ENCODE measurements around the gene ARSA. TPM values are rescaled to one million over a fixed set of nuclear protein-coding genes. Genes with fewer than 3 reads are reported as not detected.

The ARSA gene
- total RNA-seq, 4 donors from 2014 or later: 8.8 to 17.8 (median 10.2) TPM

GRCh38 chr22:50601669-50602337 lies 26.1 kb downstream of the ARSA start:
- intact Hi-C loops (cut with DNase I; ENCODE audit: low total_unique reads) (no loop called here), in situ Hi-C loops (cut with MboI; ENCODE audit: low sequenced_read_pairs in 4 of 4) (no loop called here)
- H3K36me3 ChIP-seq: no peaks in the 10 kb centered on the region
- peaks cover 25 to 60% (median 45%) of the 10 kb centered on the region in 3 donors for H3K27me3 ChIP-seq
- no peak for DNase-seq
- no peak overlapping the region for H3K4me3 ChIP-seq
- no peak overlapping the region for H3K27ac ChIP-seq
- no peaks in the 10 kb centered on the region for H3K9me3 ChIP-seq
- TF ChIP-seq CTCF (IDR thresholded peaks at IDR 0.05 in 4 of 5, conservative IDR thresholded peaks at IDR 0.05 in 1 of 5): no peak
- no peak for TF ChIP-seq POLR2A (IDR thresholded peaks at IDR 0.05)
- no peaks in the 10 kb centered on the region for H3K4me1 ChIP-seq
- no peak for ATAC-seq

- peaks cover 25 to 60% (median 45%) of the 10 kb centered on the region in 3 donors for H3K27me3 ChIP-seq
- in situ Hi-C loops (cut with MboI; ENCODE audit: low sequenced_read_pairs in 4 of 4) (no loop called here), intact Hi-C loops (cut with DNase I; ENCODE audit: low total_unique reads) (no loop called here)
- DNase-seq (no peak), ATAC-seq (no peak)
- H3K4me3 ChIP-seq: peak overlapping the region in 3 of 4 donors; percentile 28 to 35 (median 30)
- no peaks in the 10 kb centered on the region for H3K4me1 ChIP-seq
- no peak overlapping the region for H3K27ac ChIP-seq
- no peak for TF ChIP-seq POLR2A (IDR thresholded peaks at IDR 0.05)
- TF ChIP-seq CTCF (IDR thresholded peaks at IDR 0.05 in 4 of 5, conservative IDR thresholded peaks at IDR 0.05 in 1 of 5): no peak
- H3K36me3 ChIP-seq: no peaks in the 10 kb centered on the region
- no peaks in the 10 kb centered on the region for H3K9me3 ChIP-seq
Observed at GRCh38 chr22:50600967-50601668, 26.8 kb downstream of the ARSA start.

- no peak within 1 kb of the TSS for H3K27ac ChIP-seq
- ATAC-seq (no peak), DNase-seq (no peak)
- peaks cover 25 to 55% (median 45%) of the 10 kb centered on the region in 3 donors for H3K27me3 ChIP-seq
- in situ Hi-C loops (cut with MboI; ENCODE audit: low sequenced_read_pairs in 4 of 4) (no loop called here), intact Hi-C loops (cut with DNase I; ENCODE audit: low total_unique reads) (no loop called here)
- no peaks in the 10 kb centered on the region for H3K4me1 ChIP-seq
- H3K36me3 ChIP-seq: no peaks in the 10 kb centered on the region
- H3K9me3 ChIP-seq: no peaks in the 10 kb centered on the region
- H3K4me3 ChIP-seq: peak within 1 kb of the TSS in 3 of 4 donors; percentile 28 to 35 (median 30)
- TF ChIP-seq CTCF (IDR thresholded peaks at IDR 0.05 in 4 of 5, conservative IDR thresholded peaks at IDR 0.05 in 1 of 5) (no peak), POLR2A (IDR thresholded peaks at IDR 0.05) (no peak)
Observed at GRCh38 chr22:50600538-50600937, 27.4 kb downstream of the ARSA start, which contains the start of gene MAPK8IP2. MAPK8IP2 (plus strand) TSS chr22:50600793; CDS start chr22:50600819, 26 bp downstream.

GRCh38 chr22:50599816-50600455 lies 28.0 kb downstream of the ARSA start:
- intact Hi-C loops (cut with DNase I; ENCODE audit: low total_unique reads): no loop called here
- Histone ChIP-seq H3K27me3 (peaks cover 25 to 49% (median 45%) of the 10 kb centered on the region in 3 donors), H3K36me3 (no peaks in the 10 kb centered on the region), H3K4me1 (no peaks in the 10 kb centered on the region), H3K9me3 (no peaks in the 10 kb centered on the region), H3K27ac (no peak overlapping the region), H3K4me3 (peak overlapping the region in 2 of 4 donors; percentile 28 to 35)
- in situ Hi-C loops (cut with MboI; ENCODE audit: low sequenced_read_pairs in 4 of 4): no loop called here
- TF ChIP-seq CTCF (IDR thresholded peaks at IDR 0.05 in 4 of 5, conservative IDR thresholded peaks at IDR 0.05 in 1 of 5): no peak
- no peak for TF ChIP-seq POLR2A (IDR thresholded peaks at IDR 0.05)
- peak in 1 of 2 donors; percentile 46 for ATAC-seq
- no peak for DNase-seq
